Bronchial epithelial cell (primary cell): ENCODE measurements around the gene HAPLN3. TPM values are rescaled to one million over a fixed set of nuclear protein-coding genes. Genes with fewer than 3 reads are reported as not detected.
A peak's percentile ranks its signal among the peaks of the same experiment; 100 is the strongest.

Source experiments
- DNase-seq: peaks from one replicate; pipeline ENCODE4 v3.0.0-alpha.2; 2010; ENCODE audit warnings: low read depth
- FAIRE-seq: peaks from 2 replicates; lab custom pipeline; 2011; peaks lifted over from hg19 to GRCh38; lab: Jason Lieb, UNC
- H3K27me3 ChIP-seq: 2 replicates; pipeline ENCODE4 v1.5.1; 2011; ENCODE audit warnings: low read length; ENCODE audit not compliant: control insufficient read depth, insufficient read depth
- H3K36me3 ChIP-seq: 2 replicates; pipeline ENCODE4 v1.5.1; 2011; ENCODE audit warnings: low read length; ENCODE audit not compliant: control insufficient read depth, insufficient read depth
- H3K4me3 ChIP-seq: 2 replicates; pipeline ENCODE4 v1.5.1; 2011; ENCODE audit warnings: mild to moderate bottlenecking, low read depth, low read length, control low read depth
- total RNA-seq: library from RNA; depleted of rRNA; stranded (reverse); fragments of >200 nt; gene quantifications from 2 replicates; pipeline ENCODE4 v1.2.1, GENCODE V29; 2014
- TF ChIP-seq, protein P1 (sequence below): IDR thresholded peaks from 2 replicates; pipeline ENCODE4 v1.5.1; 2011; ENCODE audit warnings: mild to moderate bottlenecking, moderate library complexity, low read length, control low read depth, inconsistent platforms; ENCODE audit not compliant: insufficient read depth, severe bottlenecking

The HAPLN3 gene
- total RNA-seq, 1 donor from 2014 or later: 1.1 TPM

DNA sequence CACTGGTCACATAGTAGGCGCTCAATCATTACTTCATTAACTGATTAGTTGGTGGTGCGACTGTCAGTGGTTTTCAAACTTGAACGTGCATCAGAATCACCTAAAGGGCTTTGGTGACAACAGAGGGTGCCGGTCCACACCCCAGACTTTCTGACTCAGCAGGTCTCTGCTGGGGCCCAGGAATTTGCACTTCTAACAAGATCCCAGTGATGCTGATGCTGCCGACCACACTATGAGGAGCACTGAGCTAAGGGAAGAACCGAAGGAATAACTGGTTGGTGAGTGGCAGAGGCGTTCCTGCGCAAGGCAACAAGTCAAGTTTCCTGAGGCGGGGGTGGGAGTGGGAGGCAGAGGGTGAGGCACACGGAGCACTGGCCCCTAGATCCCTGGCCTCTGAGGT, 18.8 kb downstream of the HAPLN3 start:
- TF ChIP-seq, protein P1, sequence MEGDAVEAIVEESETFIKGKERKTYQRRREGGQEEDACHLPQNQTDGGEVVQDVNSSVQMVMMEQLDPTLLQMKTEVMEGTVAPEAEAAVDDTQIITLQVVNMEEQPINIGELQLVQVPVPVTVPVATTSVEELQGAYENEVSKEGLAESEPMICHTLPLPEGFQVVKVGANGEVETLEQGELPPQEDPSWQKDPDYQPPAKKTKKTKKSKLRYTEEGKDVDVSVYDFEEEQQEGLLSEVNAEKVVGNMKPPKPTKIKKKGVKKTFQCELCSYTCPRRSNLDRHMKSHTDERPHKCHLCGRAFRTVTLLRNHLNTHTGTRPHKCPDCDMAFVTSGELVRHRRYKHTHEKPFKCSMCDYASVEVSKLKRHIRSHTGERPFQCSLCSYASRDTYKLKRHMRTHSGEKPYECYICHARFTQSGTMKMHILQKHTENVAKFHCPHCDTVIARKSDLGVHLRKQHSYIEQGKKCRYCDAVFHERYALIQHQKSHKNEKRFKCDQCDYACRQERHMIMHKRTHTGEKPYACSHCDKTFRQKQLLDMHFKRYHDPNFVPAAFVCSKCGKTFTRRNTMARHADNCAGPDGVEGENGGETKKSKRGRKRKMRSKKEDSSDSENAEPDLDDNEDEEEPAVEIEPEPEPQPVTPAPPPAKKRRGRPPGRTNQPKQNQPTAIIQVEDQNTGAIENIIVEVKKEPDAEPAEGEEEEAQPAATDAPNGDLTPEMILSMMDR: no peak
- H3K36me3 ChIP-seq: no peaks in the 10 kb centered on the region
- FAIRE-seq: peak; percentile 7
- peaks cover 5% of the 10 kb centered on the region for H3K27me3 ChIP-seq
- no peak for DNase-seq
- H3K4me3 ChIP-seq: no peak overlapping the region

DNA sequence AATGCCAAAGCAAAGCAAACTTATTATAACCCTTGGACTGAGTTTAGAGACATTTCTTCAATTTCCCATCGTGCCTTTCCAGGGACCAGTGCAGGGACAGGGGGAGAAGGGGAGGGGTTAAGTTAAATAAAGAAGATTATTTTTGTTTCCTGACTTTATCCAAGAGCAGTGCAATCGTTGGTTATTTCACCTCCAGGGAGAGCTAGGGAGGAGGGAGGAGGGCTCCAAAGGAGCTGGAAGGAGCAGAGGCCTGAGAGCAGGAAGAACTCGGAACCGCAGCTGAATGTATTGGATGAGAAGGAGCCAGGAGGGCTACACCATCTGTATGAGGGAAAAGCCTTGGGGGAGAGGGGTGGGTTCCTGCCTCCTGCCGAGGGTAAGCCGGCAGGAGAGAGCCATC, 20.7 kb downstream of the HAPLN3 start:
- no peaks in the 10 kb centered on the region for H3K36me3 ChIP-seq
- FAIRE-seq (no peak), DNase-seq (no peak)
- peaks cover 5% of the 10 kb centered on the region for H3K27me3 ChIP-seq
- TF ChIP-seq, protein P1: no peak
- no peak overlapping the region for H3K4me3 ChIP-seq

DNA sequence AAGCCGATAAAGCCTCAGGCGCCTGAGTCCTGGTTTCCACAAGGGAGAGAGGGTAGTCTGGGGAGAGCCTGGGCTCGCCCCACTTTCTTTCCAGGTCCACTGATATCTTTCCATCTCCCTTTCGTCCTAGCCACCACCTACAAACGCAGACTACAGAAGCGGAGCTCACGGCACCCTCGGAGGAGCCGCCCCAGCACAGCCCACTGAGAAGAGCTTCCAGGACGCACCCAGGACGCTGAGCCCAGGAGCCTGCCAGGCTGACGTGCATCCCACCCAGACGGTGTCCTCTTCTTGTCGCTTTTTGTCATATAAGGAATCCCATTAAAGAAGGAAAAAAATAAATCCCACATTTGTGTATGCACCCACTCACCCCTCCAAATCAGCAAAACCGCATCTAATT, 21.1 kb downstream of the HAPLN3 start:
- FAIRE-seq: no peak
- no peaks in the 10 kb centered on the region for H3K36me3 ChIP-seq
- H3K4me3 ChIP-seq: no peak overlapping the region
- DNase-seq: no peak
- peaks cover 5% of the 10 kb centered on the region for H3K27me3 ChIP-seq
- TF ChIP-seq, protein P1: no peak

DNA sequence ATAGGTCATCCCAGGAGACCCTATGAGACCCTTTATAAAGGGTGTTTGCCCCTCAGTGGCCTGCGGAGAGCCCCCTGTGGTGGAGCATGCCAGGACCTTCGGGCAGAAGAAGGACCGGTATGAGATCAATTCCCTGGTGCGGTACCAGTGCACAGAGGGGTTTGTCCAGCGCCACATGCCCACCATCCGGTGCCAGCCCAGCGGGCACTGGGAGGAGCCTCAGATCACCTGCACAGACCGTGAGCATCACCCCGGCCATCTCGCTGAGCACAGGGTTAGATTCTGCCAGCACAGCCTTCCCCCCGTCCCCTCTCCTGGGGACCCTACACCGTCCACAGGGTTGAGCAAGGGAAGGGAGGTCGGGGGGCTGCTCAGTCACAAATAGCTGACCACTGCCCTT, 21.6 kb downstream of the HAPLN3 start:
- Histone ChIP-seq H3K27me3 (peaks cover 5% of the 10 kb centered on the region), H3K4me3 (no peak overlapping the region), H3K36me3 (no peaks in the 10 kb centered on the region)
- DNase-seq: no peak
- TF ChIP-seq, protein P1: no peak
- no peak for FAIRE-seq

DNA sequence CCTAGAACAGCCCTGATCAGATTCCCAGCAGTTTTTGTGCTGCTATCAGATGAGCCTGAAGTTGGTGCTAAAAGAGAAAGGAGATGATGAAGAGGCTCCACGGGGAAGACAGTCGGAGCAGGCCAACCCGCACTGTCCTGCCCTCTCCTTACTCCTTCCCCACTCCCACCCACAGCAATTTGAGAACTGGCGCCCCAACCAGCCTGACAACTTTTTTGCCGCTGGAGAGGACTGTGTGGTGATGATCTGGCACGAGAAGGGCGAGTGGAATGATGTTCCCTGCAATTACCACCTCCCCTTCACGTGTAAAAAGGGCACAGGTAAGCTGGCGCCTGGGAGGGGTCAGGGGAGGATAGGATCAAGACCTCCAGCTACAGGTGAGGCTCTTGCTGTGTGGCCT, 22.6 kb downstream of the HAPLN3 start:
- Histone ChIP-seq H3K4me3 (no peak overlapping the region), H3K27me3 (peaks cover 5% of the 10 kb centered on the region), H3K36me3 (no peaks in the 10 kb centered on the region)
- no peak for DNase-seq
- FAIRE-seq: no peak
- TF ChIP-seq, protein P1: no peak

DNA sequence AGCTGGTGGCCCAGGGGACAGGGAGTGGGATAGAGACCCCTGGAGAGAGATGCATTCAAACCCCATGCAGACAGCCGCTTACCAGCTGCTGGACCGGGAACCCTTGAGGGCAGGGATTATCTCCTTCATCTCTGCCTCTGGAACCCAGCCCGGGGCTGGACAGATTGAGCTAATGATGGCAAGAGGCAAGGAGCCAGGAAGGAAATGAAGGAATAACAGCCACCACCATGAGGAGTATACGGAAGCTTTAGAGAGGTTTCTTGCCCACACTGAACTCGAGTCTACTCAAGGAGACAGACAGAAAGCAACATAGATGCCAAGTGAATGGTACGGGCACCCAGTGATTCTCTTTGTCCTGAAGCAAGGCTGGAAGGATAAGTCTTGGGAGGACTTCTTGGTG, 23.2 kb downstream of the HAPLN3 start:
- Histone ChIP-seq H3K36me3 (no peaks in the 10 kb centered on the region), H3K4me3 (no peak overlapping the region), H3K27me3 (peaks cover 5% of the 10 kb centered on the region)
- DNase-seq (no peak), FAIRE-seq (no peak)
- TF ChIP-seq, protein P1: no peak
